ENCODE data around the gene GMDS. TPM values are rescaled to one million over a fixed set of nuclear protein-coding genes. Genes with fewer than 3 reads are reported as not detected.

Gene GMDS
- total RNA-seq, 1 donor from 2014 or later = 35.7 TPM

- peaks cover 32% of the 10 kb centered on the region for H3K4me1 Mint-ChIP-seq (ENCODE audit: low read depth)
- H3K4me3 Mint-ChIP-seq (ENCODE audit: low read depth) = no peak overlapping the region
- H3K27ac Mint-ChIP-seq = no peak overlapping the region
- no peak for DNase-seq (ENCODE audit: low spot score)
- peaks cover 4% of the 10 kb centered on the region for H3K36me3 Mint-ChIP-seq (ENCODE audit: low read depth)
- no peaks in the 10 kb centered on the region for H3K9me3 Mint-ChIP-seq
- intact Hi-C loops (cut with micrococcal nuclease) = no loop called here
- no peaks in the 10 kb centered on the region for H3K27me3 Mint-ChIP-seq (ENCODE audit: low read depth)
These were observed 14.0 kb downstream of the GMDS start for GRCh38 chr6:2231438-2231837.

GRCh38 chr6:2230659-2231277, 14.6 kb downstream of the GMDS start:
- Mint-ChIP-seq H3K27me3 (ENCODE audit: low read depth) (no peaks in the 10 kb centered on the region), H3K36me3 (ENCODE audit: low read depth) (peaks cover 1% of the 10 kb centered on the region), H3K4me1 (ENCODE audit: low read depth) (peaks cover 32% of the 10 kb centered on the region), H3K27ac (peak overlapping the region; percentile 19), H3K9me3 (no peaks in the 10 kb centered on the region), H3K4me3 (ENCODE audit: low read depth) (no peak overlapping the region)
- intact Hi-C loops (cut with micrococcal nuclease) = no loop called here
- no peak for DNase-seq (ENCODE audit: low spot score)

GRCh38 chr6:2229742-2230141, 15.7 kb downstream of the GMDS start:
- Mint-ChIP-seq H3K27me3 (ENCODE audit: low read depth) (no peaks in the 10 kb centered on the region), H3K27ac (no peak overlapping the region), H3K4me3 (ENCODE audit: low read depth) (no peak overlapping the region), H3K4me1 (ENCODE audit: low read depth) (peaks cover 32% of the 10 kb centered on the region), H3K9me3 (no peaks in the 10 kb centered on the region), H3K36me3 (ENCODE audit: low read depth) (no peaks in the 10 kb centered on the region)
- intact Hi-C loops (cut with micrococcal nuclease) = no loop called here
- DNase-seq (ENCODE audit: low spot score) = no peak

GRCh38 chr6:2229039-2229438, 16.4 kb downstream of the GMDS start:
- H3K27me3 Mint-ChIP-seq (ENCODE audit: low read depth) = no peaks in the 10 kb centered on the region
- intact Hi-C loops (cut with micrococcal nuclease) = no loop called here
- H3K4me1 Mint-ChIP-seq (ENCODE audit: low read depth) = peaks cover 31% of the 10 kb centered on the region
- H3K36me3 Mint-ChIP-seq (ENCODE audit: low read depth) = no peaks in the 10 kb centered on the region
- DNase-seq (ENCODE audit: low spot score) = no peak
- H3K9me3 Mint-ChIP-seq = no peaks in the 10 kb centered on the region
- H3K4me3 Mint-ChIP-seq (ENCODE audit: low read depth) = no peak overlapping the region
- no peak overlapping the region for H3K27ac Mint-ChIP-seq

GRCh38 chr6:2228392-2228791, 17.0 kb downstream of the GMDS start:
- no peaks in the 10 kb centered on the region for H3K36me3 Mint-ChIP-seq (ENCODE audit: low read depth)
- H3K4me3 Mint-ChIP-seq (ENCODE audit: low read depth) = no peak overlapping the region
- H3K9me3 Mint-ChIP-seq = no peaks in the 10 kb centered on the region
- DNase-seq (ENCODE audit: low spot score) = no peak
- no peaks in the 10 kb centered on the region for H3K27me3 Mint-ChIP-seq (ENCODE audit: low read depth)
- H3K27ac Mint-ChIP-seq = no peak overlapping the region
- intact Hi-C loops (cut with micrococcal nuclease) = no loop called here
- H3K4me1 Mint-ChIP-seq (ENCODE audit: low read depth) = peaks cover 30% of the 10 kb centered on the region

GRCh38 chr6:2226775-2227174, 18.6 kb downstream of the GMDS start:
- no peak overlapping the region for H3K4me3 Mint-ChIP-seq (ENCODE audit: low read depth)
- H3K4me1 Mint-ChIP-seq (ENCODE audit: low read depth) = peaks cover 26% of the 10 kb centered on the region
- no peaks in the 10 kb centered on the region for H3K36me3 Mint-ChIP-seq (ENCODE audit: low read depth)
- DNase-seq (ENCODE audit: low spot score) = no peak
- no peaks in the 10 kb centered on the region for H3K27me3 Mint-ChIP-seq (ENCODE audit: low read depth)
- intact Hi-C loops (cut with micrococcal nuclease) = no loop called here
- no peak overlapping the region for H3K27ac Mint-ChIP-seq
- no peaks in the 10 kb centered on the region for H3K9me3 Mint-ChIP-seq

GRCh38 chr6:2225422-2226392, 19.7 kb downstream of the GMDS start:
- intact Hi-C loops (cut with micrococcal nuclease) = no loop called here
- DNase-seq (ENCODE audit: low spot score) = no peak
- no peaks in the 10 kb centered on the region for H3K36me3 Mint-ChIP-seq (ENCODE audit: low read depth)
- peaks cover 21% of the 10 kb centered on the region for H3K4me1 Mint-ChIP-seq (ENCODE audit: low read depth)
- H3K27me3 Mint-ChIP-seq (ENCODE audit: low read depth) = no peaks in the 10 kb centered on the region
- no peak overlapping the region for H3K27ac Mint-ChIP-seq
- H3K9me3 Mint-ChIP-seq = no peaks in the 10 kb centered on the region
- H3K4me3 Mint-ChIP-seq (ENCODE audit: low read depth) = no peak overlapping the region

- no peak for DNase-seq (ENCODE audit: low spot score)
- no peaks in the 10 kb centered on the region for H3K9me3 Mint-ChIP-seq
- no peak overlapping the region for H3K4me3 Mint-ChIP-seq (ENCODE audit: low read depth)
- H3K36me3 Mint-ChIP-seq (ENCODE audit: low read depth) = no peaks in the 10 kb centered on the region
- intact Hi-C loops (cut with micrococcal nuclease) = no loop called here
- peaks cover 20% of the 10 kb centered on the region for H3K4me1 Mint-ChIP-seq (ENCODE audit: low read depth)
- no peak overlapping the region for H3K27ac Mint-ChIP-seq
- no peaks in the 10 kb centered on the region for H3K27me3 Mint-ChIP-seq (ENCODE audit: low read depth)
These were observed 20.5 kb downstream of the GMDS start for GRCh38 chr6:2224847-2225382.

GRCh38 chr6:2222275-2222842, 23.0 kb downstream of the GMDS start:
- Mint-ChIP-seq H3K4me3 (ENCODE audit: low read depth) (peak overlapping the region; percentile 80), H3K27me3 (ENCODE audit: low read depth) (no peaks in the 10 kb centered on the region), H3K9me3 (no peaks in the 10 kb centered on the region), H3K4me1 (ENCODE audit: low read depth) (peaks cover 22% of the 10 kb centered on the region), H3K27ac (peak overlapping the region; percentile 64), H3K36me3 (ENCODE audit: low read depth) (no peaks in the 10 kb centered on the region)
- intact Hi-C loops (cut with micrococcal nuclease) = no loop called here
- no peak for DNase-seq (ENCODE audit: low spot score)

GRCh38 chr6:2221726-2222274, 23.6 kb downstream of the GMDS start:
- Mint-ChIP-seq H3K27ac (peak overlapping the region; percentile 71), H3K9me3 (no peaks in the 10 kb centered on the region), H3K27me3 (ENCODE audit: low read depth) (no peaks in the 10 kb centered on the region), H3K4me3 (ENCODE audit: low read depth) (peak overlapping the region; percentile 80), H3K4me1 (ENCODE audit: low read depth) (peaks cover 22% of the 10 kb centered on the region), H3K36me3 (ENCODE audit: low read depth) (no peaks in the 10 kb centered on the region)
- no peak for DNase-seq (ENCODE audit: low spot score)
- intact Hi-C loops (cut with micrococcal nuclease) = no loop called here

- H3K27me3 Mint-ChIP-seq (ENCODE audit: low read depth) = peaks cover 3% of the 10 kb centered on the region
- H3K36me3 Mint-ChIP-seq (ENCODE audit: low read depth) = no peaks in the 10 kb centered on the region
- H3K9me3 Mint-ChIP-seq = no peaks in the 10 kb centered on the region
- intact Hi-C loops (cut with micrococcal nuclease) = no loop called here
- peaks cover 25% of the 10 kb centered on the region for H3K4me1 Mint-ChIP-seq (ENCODE audit: low read depth)
- no peak for DNase-seq (ENCODE audit: low spot score)
- H3K4me3 Mint-ChIP-seq (ENCODE audit: low read depth) = no peak overlapping the region
- no peak overlapping the region for H3K27ac Mint-ChIP-seq
These were observed 25.3 kb downstream of the GMDS start for GRCh38 chr6:2220154-2220553.

- no peak for DNase-seq (ENCODE audit: low spot score)
- intact Hi-C loops (cut with micrococcal nuclease) = no loop called here
- Mint-ChIP-seq H3K9me3 (no peaks in the 10 kb centered on the region), H3K27me3 (ENCODE audit: low read depth) (peaks cover 6% of the 10 kb centered on the region), H3K27ac (no peak overlapping the region), H3K4me1 (ENCODE audit: low read depth) (peaks cover 29% of the 10 kb centered on the region), H3K4me3 (ENCODE audit: low read depth) (no peak overlapping the region), H3K36me3 (ENCODE audit: low read depth) (no peaks in the 10 kb centered on the region)
These were observed 26.5 kb downstream of the GMDS start for GRCh38 chr6:2218866-2219265.

Measured in activated T-helper 2 cell treated with anti-CD3 and anti-CD28 coated beads, Interferon-gamma antibody, Interleukin-2, Interleukin-4, amounts not matched to agents 10 μg/mL and 5 μg/mL and 100 μg/mL, durations not matched to agents 14 hours and 24 hours and 36 hours (primary cell).